Transverse colon (tissue), 4 donors: ENCODE results near the gene ARHGAP42. TPM values are rescaled to one million over a fixed set of nuclear protein-coding genes. Genes with fewer than 3 reads are reported as not detected.

Experiments
- DNase-seq: peaks from one replicate; pipeline ENCODE4 v3.0.0-alpha.2; 2019
- H3K27ac ChIP-seq, 4 donors: fragments of 200-600 bp; sonication (generic); 2 replicates each; pipeline ENCODE4 v1.5.1; 2016 to 2018; ENCODE audit warnings: inconsistent platforms in 4 of 4
- H3K27me3 ChIP-seq: fragments of 200-600 bp; sonication (generic); 2 replicates; pipeline ENCODE4 v1.5.1; 2017; ENCODE audit warnings: inconsistent platforms
- H3K36me3 ChIP-seq, 4 donors: fragments of 200-600 bp; sonication (generic); 2 replicates each; pipeline ENCODE4 v1.5.1; 2017 to 2019; ENCODE audit warnings: inconsistent platforms in 4 of 4
- H3K4me1 ChIP-seq, 4 donors: fragments of 200-600 bp; sonication (generic); 2 replicates each; pipeline ENCODE4 v1.5.1; 2017 to 2020; ENCODE audit warnings: inconsistent platforms in 4 of 4
- H3K4me3 ChIP-seq, 4 donors: fragments of 200-600 bp; sonication (generic); 1 replicate in 1 of 4; 2 replicates in 3 of 4; pipeline versions ENCODE4 v1.5.1 to v1.6.1; 2017 to 2019; ENCODE audit warnings: inconsistent platforms in 4 of 4
- H3K9me3 ChIP-seq, 2 donors: fragments of 200-600 bp; sonication (generic); 2 replicates each; pipeline ENCODE4 v1.5.1; 2017 to 2019; ENCODE audit warnings: inconsistent platforms in 2 of 2
- EP300 ChIP-seq: sonication (generic); formaldehyde crosslinking; IDR thresholded peaks from one replicate; pipeline ENCODE4 v1.6.1; 2017; ENCODE audit warnings: antibody characterized with exemption, low read depth
- POLR2A ChIP-seq: fragments of 450-650 bp; IDR thresholded peaks from one replicate; pipeline ENCODE4 v1.6.1; 2016; ENCODE audit warnings: antibody characterized with exemption, mild to moderate bottlenecking, moderate library complexity
- POLR2AphosphoS5 ChIP-seq, 3 donors: sonication (generic); formaldehyde crosslinking; IDR thresholded peaks; one replicate each; pipeline ENCODE4 v1.6.1; 2016; ENCODE audit warnings: antibody characterized with exemption in 3 of 3
- WGBS, 2 donors: methylation state at CpG; one replicate each; pipeline ENCODE4 v1.1.5; 2018; ENCODE audit warnings: low coverage in 1 of 2; 5-methylcytosine and 5-hydroxymethylcytosine counted together
- in situ Hi-C, 4 donors: fragments of 200-750 bp; cut with MboI; loops; one replicate each; pipeline versions ENCODE4 v1.15.0 to v1.15.1; 2017; ENCODE audit warnings: low sequenced_read_pairs in 3 of 4, low pct_ligation_motif_present in 1 of 4, low pct_unique_long_range_greater_than_20kb in 1 of 4
- intact Hi-C: fragments of 100-400 bp; cut with DNase I; formaldehyde crosslinking; loops from one replicate; pipeline ENCODE4 v1.15.1; 2023; ENCODE audit warnings: low total_unique reads
- total RNA-seq, 4 donors: library from RNA; depleted of rRNA; stranded (reverse); fragments of >200 nt; gene quantifications; one replicate each; pipeline ENCODE4 v1.1.0, GENCODE V29; 2016
- TF ChIP-seq, protein P1 (sequence below), 5 experiments: fragments of 200-600 bp in 3 of 5; fragments of 450-650 bp in 2 of 5; sonication (generic) in 3 of 5; IDR thresholded peaks; 1 replicate in 2 of 5; 2 replicates in 3 of 5; pipeline ENCODE4 v1.5.1; 2016 to 2017; ENCODE audit warnings: antibody characterized with exemption in 5 of 5, inconsistent platforms in 3 of 5, mild to moderate bottlenecking in 2 of 5, moderate library complexity in 1 of 5

ARHGAP42 gene
- total RNA-seq, 4 donors from 2014 or later: 33.3 to 62.5 (median 40.9) TPM

DNA sequence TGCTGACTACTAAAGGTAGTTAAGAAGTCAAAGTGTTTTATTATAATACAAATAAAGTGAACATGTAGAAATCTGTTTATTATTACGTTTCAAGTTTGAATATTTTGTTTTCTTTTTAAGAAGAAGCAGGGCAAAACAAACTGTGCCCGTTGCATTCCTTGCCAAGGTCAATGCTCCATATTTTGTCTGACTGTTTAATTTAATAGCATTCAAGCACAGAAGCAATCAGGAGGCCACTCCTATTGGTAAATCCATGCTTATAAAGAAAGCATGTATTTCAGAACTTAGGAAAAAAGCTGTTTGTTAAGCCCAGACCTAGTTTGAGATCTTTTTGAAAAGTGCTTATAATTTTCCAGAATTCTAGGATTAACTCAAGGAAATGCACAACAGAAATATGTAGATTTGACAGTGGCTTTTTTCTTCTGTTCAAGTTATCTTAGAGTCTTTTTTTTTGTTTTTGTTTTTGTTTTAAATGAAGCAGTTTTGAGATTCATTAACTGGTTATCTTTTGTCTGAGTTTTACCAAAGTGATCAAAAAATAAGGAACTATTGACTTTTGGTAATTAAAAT lies 51.7 kb downstream of the ARHGAP42 start:
- intact Hi-C loops (no loop called here), in situ Hi-C loops (no loop called here)
- Histone ChIP-seq H3K4me1 (peaks cover 5 to 37% (median 17%) of the 10 kb centered on the region in 4 donors), H3K27me3 (no peaks in the 10 kb centered on the region), H3K4me3 (no peak overlapping the region), H3K9me3 (no peaks in the 10 kb centered on the region), H3K36me3 (no peaks in the 10 kb centered on the region), H3K27ac (no peak overlapping the region)
- TF ChIP-seq, protein P1, sequence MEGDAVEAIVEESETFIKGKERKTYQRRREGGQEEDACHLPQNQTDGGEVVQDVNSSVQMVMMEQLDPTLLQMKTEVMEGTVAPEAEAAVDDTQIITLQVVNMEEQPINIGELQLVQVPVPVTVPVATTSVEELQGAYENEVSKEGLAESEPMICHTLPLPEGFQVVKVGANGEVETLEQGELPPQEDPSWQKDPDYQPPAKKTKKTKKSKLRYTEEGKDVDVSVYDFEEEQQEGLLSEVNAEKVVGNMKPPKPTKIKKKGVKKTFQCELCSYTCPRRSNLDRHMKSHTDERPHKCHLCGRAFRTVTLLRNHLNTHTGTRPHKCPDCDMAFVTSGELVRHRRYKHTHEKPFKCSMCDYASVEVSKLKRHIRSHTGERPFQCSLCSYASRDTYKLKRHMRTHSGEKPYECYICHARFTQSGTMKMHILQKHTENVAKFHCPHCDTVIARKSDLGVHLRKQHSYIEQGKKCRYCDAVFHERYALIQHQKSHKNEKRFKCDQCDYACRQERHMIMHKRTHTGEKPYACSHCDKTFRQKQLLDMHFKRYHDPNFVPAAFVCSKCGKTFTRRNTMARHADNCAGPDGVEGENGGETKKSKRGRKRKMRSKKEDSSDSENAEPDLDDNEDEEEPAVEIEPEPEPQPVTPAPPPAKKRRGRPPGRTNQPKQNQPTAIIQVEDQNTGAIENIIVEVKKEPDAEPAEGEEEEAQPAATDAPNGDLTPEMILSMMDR (IDR thresholded peaks at IDR 0.05): no peak
- TF ChIP-seq EP300 (no peak), POLR2AphosphoS5 (IDR thresholded peaks at IDR 0.05) (no peak), POLR2A (no peak)
- no peak for DNase-seq
- 32 to 40% methylated on average over 2 of the region's 2 CpGs for WGBS, 2 donors

DNA sequence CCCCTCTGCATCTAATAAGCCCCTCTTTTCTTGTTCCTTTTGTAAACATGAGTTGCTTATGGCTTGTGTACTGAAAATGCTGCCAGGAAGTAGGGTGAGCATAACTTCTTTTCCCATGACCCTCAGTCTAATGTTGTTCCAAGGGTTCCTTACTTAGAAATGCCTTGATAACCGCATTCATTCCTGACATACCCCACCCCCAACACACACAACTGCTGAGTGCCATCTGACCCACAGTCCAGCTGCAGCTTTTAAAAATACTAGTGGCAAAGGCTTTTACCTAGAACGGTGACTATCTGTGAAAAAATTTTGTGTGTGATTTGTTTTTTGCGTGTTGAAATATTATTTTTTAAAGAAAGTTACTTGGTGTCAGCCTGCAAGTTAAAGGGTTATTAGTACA lies 52.6 kb downstream of the ARHGAP42 start:
- intact Hi-C loops: no loop called here
- no peak for DNase-seq
- Histone ChIP-seq H3K36me3 (no peaks in the 10 kb centered on the region), H3K4me1 (peaks cover 5 to 37% (median 17%) of the 10 kb centered on the region in 4 donors), H3K9me3 (no peaks in the 10 kb centered on the region), H3K4me3 (no peak overlapping the region), H3K27ac (no peak overlapping the region), H3K27me3 (no peaks in the 10 kb centered on the region)
- in situ Hi-C loops: no loop called here
- WGBS, 2 donors: 69 to 82% methylated on average over 3 of the region's 3 CpGs
- TF ChIP-seq POLR2AphosphoS5 (IDR thresholded peaks at IDR 0.05) (no peak), EP300 (no peak), POLR2A (no peak)
- TF ChIP-seq, protein P1 (IDR thresholded peaks at IDR 0.05): no peak

DNA sequence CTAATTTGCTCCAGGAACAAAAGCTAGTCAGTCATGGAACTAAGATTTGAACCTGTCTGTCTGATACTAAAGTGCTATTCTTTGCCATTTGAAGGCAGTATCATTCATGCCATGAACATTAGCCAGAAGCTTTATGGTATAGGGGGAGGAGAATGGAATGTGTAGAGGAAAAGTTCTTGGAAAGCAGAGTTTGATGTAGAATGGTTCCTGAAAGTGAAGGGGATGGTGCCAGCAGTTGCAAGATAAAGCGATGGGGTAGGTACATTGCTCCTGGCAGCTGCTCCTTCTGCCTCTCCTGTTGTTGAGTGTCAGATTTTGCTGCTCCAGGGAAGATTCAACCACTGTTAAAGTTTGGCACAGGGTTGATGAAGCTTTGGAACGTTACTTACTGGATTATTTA lies 53.4 kb downstream of the ARHGAP42 start:
- H3K36me3 ChIP-seq: no peaks in the 10 kb centered on the region
- peak overlapping the region in 1 of 4 donors; percentile 23 for H3K27ac ChIP-seq
- TF ChIP-seq EP300 (no peak), POLR2A (no peak), POLR2AphosphoS5 (IDR thresholded peaks at IDR 0.05) (no peak)
- TF ChIP-seq, protein P1 (IDR thresholded peaks at IDR 0.05): no peak
- H3K4me1 ChIP-seq: peaks cover 5 to 34% (median 17%) of the 10 kb centered on the region in 4 donors
- DNase-seq: no peak
- H3K27me3 ChIP-seq: no peaks in the 10 kb centered on the region
- in situ Hi-C loops (no loop called here), intact Hi-C loops (no loop called here)
- 40 to 52% methylated on average over 2 of the region's 2 CpGs for WGBS, 2 donors
- no peak overlapping the region for H3K4me3 ChIP-seq
- no peaks in the 10 kb centered on the region for H3K9me3 ChIP-seq

DNA sequence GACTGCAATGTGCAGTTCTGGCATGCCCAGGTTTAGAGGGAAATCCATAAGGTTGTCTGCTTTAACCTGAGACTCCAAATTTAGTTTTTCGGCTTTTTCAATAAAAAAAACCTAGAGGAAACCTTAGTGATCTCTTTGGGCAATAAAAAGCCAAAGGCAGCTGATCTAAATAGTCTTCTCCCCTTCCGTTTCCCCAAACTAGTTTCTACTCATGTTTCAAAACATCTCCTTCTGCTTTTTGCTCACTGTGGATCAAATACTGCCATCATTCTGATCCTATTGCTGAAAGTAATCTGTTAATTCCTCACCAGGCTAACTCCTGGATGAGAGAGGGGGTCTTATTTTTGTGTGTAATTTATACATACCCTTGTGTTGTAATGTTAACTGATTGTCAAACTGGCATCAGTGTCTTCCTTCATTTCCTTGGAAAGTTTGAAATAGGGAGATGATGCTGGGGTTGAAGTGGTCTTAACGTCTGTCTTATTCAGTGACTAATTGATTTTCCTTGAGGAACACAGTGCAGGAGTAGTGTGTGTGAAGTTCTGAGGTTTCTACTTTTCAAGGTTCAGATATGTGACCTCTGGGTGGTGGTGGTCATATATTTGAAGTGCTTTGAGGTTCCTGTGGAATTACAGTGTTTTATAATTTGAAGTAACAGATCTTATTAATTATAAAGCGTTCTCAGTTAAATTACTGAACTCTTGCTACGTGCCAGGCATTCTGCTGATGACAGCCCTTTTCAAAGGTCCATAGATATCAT lies 55.0 kb downstream of the ARHGAP42 start:
- in situ Hi-C loops (no loop called here), intact Hi-C loops (no loop called here)
- Histone ChIP-seq H3K27ac (no peak overlapping the region), H3K27me3 (no peaks in the 10 kb centered on the region), H3K4me3 (no peak overlapping the region), H3K9me3 (no peaks in the 10 kb centered on the region), H3K36me3 (no peaks in the 10 kb centered on the region), H3K4me1 (peaks cover 5 to 30% (median 17%) of the 10 kb centered on the region in 4 donors)
- TF ChIP-seq EP300 (no peak), POLR2A (no peak)
- DNase-seq: no peak
- WGBS, 2 donors: 83 to 84% methylated on average over 5 of the region's 5 CpGs
